GM12892 (cell line): ENCODE measurements around the gene FOXL1.

ENCODE experiments used
- POLR2A ChIP-seq: IDR thresholded peaks from 2 replicates; pipeline ENCODE4 v1.6.1; 2011; ENCODE audit warnings: low read depth, low read length, control low read depth
- TAF1 ChIP-seq: IDR thresholded peaks from 2 replicates; pipeline ENCODE4 v1.6.1; 2011; ENCODE audit warnings: low read depth, mild to moderate bottlenecking, control low read depth, low read length, borderline replicate concordance

- TF ChIP-seq POLR2A (no peak), TAF1 (no peak)
These were observed 17.7 kb downstream of the FOXL1 start for GRCh38 chr16:86595983-86596605.
